Measurements from ENCODE around the gene RPTOR. TPM values are rescaled to one million over a fixed set of nuclear protein-coding genes. Genes with fewer than 3 reads are reported as not detected.

RPTOR gene
- total and polyA plus RNA-seq, 2 donors (not counting 3 experiments of a cell fraction or from before 2014, with no cell fraction given): 10.7 to 41.8 TPM

GRCh38 chr17:80729016-80729415 is 184.4 kb downstream of the RPTOR start:
- no peaks in the 10 kb centered on the region for H3K79me2 ChIP-seq (ENCODE audit: control insufficient read depth, insufficient read depth, low read length)
- H3K36me3 ChIP-seq (ENCODE audit: control insufficient read depth in 2 of 2, extremely low read depth in 1 of 2, insufficient read depth in 2 of 2, low read length in 2 of 2): no peaks in the 10 kb centered on the region
- intact Hi-C loops (cut with micrococcal nuclease): no loop called here
- ChIA-PET POLR2A (no interaction called here), CTCF (interaction anchor here (0.8 kb wide), 1 partner anchor 10 kb away, joined by 3 read pairs; no protein-coding TSS in a partner anchor)
- H3K9ac ChIP-seq (replicated peaks; ENCODE audit: extremely low read depth, insufficient read depth, low read length): no peak overlapping the region
- BruUV-seq (replicated peaks): no TSS peak
- TF ChIP-seq GATA2 (IDR thresholded peaks at IDR 0.05; ENCODE audit: insufficient read depth, insufficient read length, low read depth, low read length) (no peak), MAX (IDR thresholded peaks at IDR 0.05; ENCODE audit: insufficient read depth, insufficient read length) (no peak), POLR2AphosphoS5 (IDR thresholded peaks at IDR 0.05; ENCODE audit: insufficient read depth, low read depth, low read length) (no peak), EZH2 (IDR thresholded peaks at IDR 0.05; ENCODE audit: borderline replicate concordance, low read depth, low read length, severe bottlenecking) (no peak), JUN (IDR thresholded peaks at IDR 0.05; ENCODE audit: borderline replicate concordance, insufficient read depth, insufficient read length, low read depth) (no peak), POLR2A (IDR thresholded peaks at IDR 0.05; ENCODE audit: low read depth, low read length) (no peak)
- no peaks in the 10 kb centered on the region for H3K9me1 ChIP-seq (replicated peaks; ENCODE audit: control insufficient read depth, extremely low read depth, insufficient read depth, low read length)
- H2AFZ ChIP-seq (ENCODE audit: low read depth, low read length): no peak overlapping the region
- no peaks in the 10 kb centered on the region for H3K4me1 ChIP-seq (ENCODE audit: control insufficient read depth, extremely low read depth, insufficient read depth, low read length)
- H3K27me3 ChIP-seq (ENCODE audit: control insufficient read depth in 2 of 2, insufficient read depth in 2 of 2, low read length in 2 of 2): no peaks in the 10 kb centered on the region
- FAIRE-seq: no peak
- H3K27ac ChIP-seq (ENCODE audit: insufficient read depth, low read depth, low read length): no peak overlapping the region
- H4K20me1 ChIP-seq (replicated peaks; ENCODE audit: control insufficient read depth, extremely low read depth, insufficient read depth, low read length): no peaks in the 10 kb centered on the region
- dilution Hi-C loops (cut with MboI; ENCODE audit: extremely low pct_ligation_motif_present, low sequenced_read_pairs): no loop called here
- H3K9me3 ChIP-seq (replicated peaks; ENCODE audit: control insufficient read depth, insufficient read depth, low read length): no peaks in the 10 kb centered on the region
- no peak overlapping the region for H3K4me2 ChIP-seq (ENCODE audit: insufficient read depth, low read length)
- no peak overlapping the region for H3K4me3 ChIP-seq (replicated peaks in 1 of 3; ENCODE audit: insufficient read depth in 1 of 3, low read depth in 1 of 3, low read length in 3 of 3)
- DNase-seq (ENCODE audit: low read depth, low spot score): no peak

DNA sequence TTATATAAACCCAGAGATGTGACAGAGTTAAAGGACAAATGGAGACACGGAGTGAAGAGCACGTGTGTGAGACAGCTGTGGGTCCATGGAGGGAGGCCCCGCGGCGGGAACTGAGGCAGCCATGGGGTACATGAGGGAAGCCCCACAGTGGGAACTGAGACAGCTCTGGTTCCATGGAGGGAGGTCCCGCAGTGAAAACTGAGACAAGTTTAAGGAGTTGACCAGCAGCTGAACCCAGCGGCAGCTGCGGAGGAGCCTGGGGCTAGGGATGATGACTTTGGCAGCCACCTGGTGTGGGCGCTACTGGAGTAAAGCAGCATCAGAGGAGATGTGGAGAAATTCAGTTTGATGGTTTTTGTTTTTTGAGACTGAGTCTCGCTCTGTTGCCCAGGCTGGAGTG is 185.1 kb downstream of the RPTOR start:
- no peaks in the 10 kb centered on the region for H3K9me3 ChIP-seq (replicated peaks; ENCODE audit: control insufficient read depth, insufficient read depth, low read length)
- H3K36me3 ChIP-seq (ENCODE audit: control insufficient read depth in 2 of 2, extremely low read depth in 1 of 2, insufficient read depth in 2 of 2, low read length in 2 of 2): no peaks in the 10 kb centered on the region
- DNase-seq (ENCODE audit: low read depth, low spot score) (no peak), FAIRE-seq (no peak)
- H3K4me2 ChIP-seq (ENCODE audit: insufficient read depth, low read length): no peak overlapping the region
- no TSS peak for BruUV-seq (replicated peaks)
- H3K9me1 ChIP-seq (replicated peaks; ENCODE audit: control insufficient read depth, extremely low read depth, insufficient read depth, low read length): no peaks in the 10 kb centered on the region
- intact Hi-C loops (cut with micrococcal nuclease): no loop called here
- H4K20me1 ChIP-seq (replicated peaks; ENCODE audit: control insufficient read depth, extremely low read depth, insufficient read depth, low read length): no peaks in the 10 kb centered on the region
- no peaks in the 10 kb centered on the region for H3K79me2 ChIP-seq (ENCODE audit: control insufficient read depth, insufficient read depth, low read length)
- no peak overlapping the region for H3K9ac ChIP-seq (replicated peaks; ENCODE audit: extremely low read depth, insufficient read depth, low read length)
- no peak overlapping the region for H3K4me3 ChIP-seq (replicated peaks in 1 of 3; ENCODE audit: insufficient read depth in 1 of 3, low read depth in 1 of 3, low read length in 3 of 3)
- CTCF ChIA-PET: no interaction called here
- no peaks in the 10 kb centered on the region for H3K4me1 ChIP-seq (ENCODE audit: control insufficient read depth, extremely low read depth, insufficient read depth, low read length)
- no peak overlapping the region for H2AFZ ChIP-seq (ENCODE audit: low read depth, low read length)
- no peaks in the 10 kb centered on the region for H3K27me3 ChIP-seq (ENCODE audit: control insufficient read depth in 2 of 2, insufficient read depth in 2 of 2, low read length in 2 of 2)
- TF ChIP-seq POLR2AphosphoS5 (IDR thresholded peaks at IDR 0.05; ENCODE audit: insufficient read depth, low read depth, low read length) (no peak), GATA2 (IDR thresholded peaks at IDR 0.05; ENCODE audit: insufficient read depth, insufficient read length, low read depth, low read length) (no peak), MYC (IDR thresholded peaks at IDR 0.05; ENCODE audit: low read depth, low read length) (no peak), JUN (IDR thresholded peaks at IDR 0.05; ENCODE audit: borderline replicate concordance, insufficient read depth, insufficient read length, low read depth) (no peak), EZH2 (IDR thresholded peaks at IDR 0.05; ENCODE audit: borderline replicate concordance, low read depth, low read length, severe bottlenecking) (no peak), POLR2A (IDR thresholded peaks at IDR 0.05; ENCODE audit: low read depth, low read length) (no peak), MAX (IDR thresholded peaks at IDR 0.05; ENCODE audit: insufficient read depth, insufficient read length) (no peak), FOS (IDR thresholded peaks at IDR 0.05; ENCODE audit: borderline replicate concordance, insufficient read depth, low read length) (no peak)
- TF ChIP-seq, protein P1, sequence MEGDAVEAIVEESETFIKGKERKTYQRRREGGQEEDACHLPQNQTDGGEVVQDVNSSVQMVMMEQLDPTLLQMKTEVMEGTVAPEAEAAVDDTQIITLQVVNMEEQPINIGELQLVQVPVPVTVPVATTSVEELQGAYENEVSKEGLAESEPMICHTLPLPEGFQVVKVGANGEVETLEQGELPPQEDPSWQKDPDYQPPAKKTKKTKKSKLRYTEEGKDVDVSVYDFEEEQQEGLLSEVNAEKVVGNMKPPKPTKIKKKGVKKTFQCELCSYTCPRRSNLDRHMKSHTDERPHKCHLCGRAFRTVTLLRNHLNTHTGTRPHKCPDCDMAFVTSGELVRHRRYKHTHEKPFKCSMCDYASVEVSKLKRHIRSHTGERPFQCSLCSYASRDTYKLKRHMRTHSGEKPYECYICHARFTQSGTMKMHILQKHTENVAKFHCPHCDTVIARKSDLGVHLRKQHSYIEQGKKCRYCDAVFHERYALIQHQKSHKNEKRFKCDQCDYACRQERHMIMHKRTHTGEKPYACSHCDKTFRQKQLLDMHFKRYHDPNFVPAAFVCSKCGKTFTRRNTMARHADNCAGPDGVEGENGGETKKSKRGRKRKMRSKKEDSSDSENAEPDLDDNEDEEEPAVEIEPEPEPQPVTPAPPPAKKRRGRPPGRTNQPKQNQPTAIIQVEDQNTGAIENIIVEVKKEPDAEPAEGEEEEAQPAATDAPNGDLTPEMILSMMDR (IDR thresholded peaks at IDR 0.05; ENCODE audit: extremely low read depth in 1 of 2, insufficient read depth in 1 of 2, low read depth in 1 of 2, low read length in 2 of 2): no peak
- dilution Hi-C loops (cut with MboI; ENCODE audit: extremely low pct_ligation_motif_present, low sequenced_read_pairs): no loop called here
- H3K27ac ChIP-seq (ENCODE audit: insufficient read depth, low read depth, low read length): no peak overlapping the region
- POLR2A ChIA-PET: no interaction called here

Measured in endothelial cell of umbilical vein (primary cell).